ENCODE measurements around the gene BDP1. TPM values are rescaled to one million over a fixed set of nuclear protein-coding genes. Genes with fewer than 3 reads are reported as not detected.
"Not testable (repeated sequence)": the region's sequence is repeated elsewhere in the genome, so short reads cannot be mapped to it uniquely, and the experiment has no call there.

BDP1 gene
- total RNA-seq, 1 experiment from 2014 or later: 18.4 TPM

- no peak overlapping the region for H2AFZ ChIP-seq (ENCODE audit: low read length)
- H3K9me2 ChIP-seq (replicated peaks; ENCODE audit: low read length): no peaks in the 10 kb centered on the region
- H4K20me1 ChIP-seq (ENCODE audit: low read length): peaks cover 12% of the 10 kb centered on the region
- DNase-seq: peak; percentile 80
- TF ChIP-seq EZH2phosphoT487 (IDR thresholded peaks at IDR 0.05; ENCODE audit: borderline replicate concordance, low read length) (no peak), CTCF (conservative IDR thresholded peaks at IDR 0.05; ENCODE audit: low read depth, low read length) (no peak)
- peaks cover 27% of the 10 kb centered on the region for H3K4me1 ChIP-seq (ENCODE audit: insufficient read depth, low read length)
- no peaks in the 10 kb centered on the region for H3K27me3 ChIP-seq (ENCODE audit: low read length)
- no peaks in the 10 kb centered on the region for H3K9me3 ChIP-seq (ENCODE audit: low read length)
- BruUV-seq (replicated peaks): no TSS peak
- H3K36me3 ChIP-seq (ENCODE audit: low read depth, low read length): peaks cover 16% of the 10 kb centered on the region
- no peaks in the 10 kb centered on the region for H3F3A ChIP-seq (ENCODE audit: low read length, unreplicated experiment)
- H3K9ac ChIP-seq (ENCODE audit: low read length): no peak overlapping the region
- peak; percentile 78 for ATAC-seq
- peak overlapping the region; percentile 65 for H3K4me2 ChIP-seq (ENCODE audit: low read length)
- peak overlapping the region; percentile 22; the same call in 1 of the 2 replicates for H3K4me3 ChIP-seq (ENCODE audit: low read length)
- ChIA-PET CTCF (interaction anchor here (0.6 kb wide), 1 partner anchor 75 kb away, joined by 4 read pairs; no protein-coding TSS in a partner anchor), POLR2A (ENCODE audit: unreplicated experiment) (interaction anchor here (0.6 kb wide), 1 partner anchor 118 kb away, joined by 3 read pairs; no protein-coding TSS in a partner anchor)
- peaks cover 12% of the 10 kb centered on the region; the same call in 1 of the 2 replicates for H3K79me2 ChIP-seq (ENCODE audit: low read length)
- intact Hi-C loops (cut with micrococcal nuclease): no loop called here
- peak overlapping the region; percentile 58 for H3K27ac ChIP-seq (ENCODE audit: low read length)
Measured at GRCh38 chr5:71483355-71483754, 27.9 kb downstream of the BDP1 start.

- H3K36me3 ChIP-seq (ENCODE audit: low read depth, low read length): peaks cover 29% of the 10 kb centered on the region; the same call in 1 of the 2 replicates
- H3F3A ChIP-seq (ENCODE audit: low read length, unreplicated experiment): no peaks in the 10 kb centered on the region
- H3K4me3 ChIP-seq (ENCODE audit: low read length): no peak overlapping the region
- ATAC-seq (no peak), DNase-seq (no peak)
- TF ChIP-seq CTCF (conservative IDR thresholded peaks at IDR 0.05; ENCODE audit: low read depth, low read length) (no peak), EZH2phosphoT487 (IDR thresholded peaks at IDR 0.05; ENCODE audit: borderline replicate concordance, low read length) (no peak), EZH2 (IDR thresholded peaks at IDR 0.05; ENCODE audit: low read length, unreplicated experiment) (no peak)
- CTCF ChIA-PET: no interaction called here
- intact Hi-C loops (cut with micrococcal nuclease): no loop called here
- no peak overlapping the region for H3K9ac ChIP-seq (ENCODE audit: low read length)
- H3K9me2 ChIP-seq (replicated peaks; ENCODE audit: low read length): no peaks in the 10 kb centered on the region
- no peaks in the 10 kb centered on the region for H3K79me2 ChIP-seq (ENCODE audit: low read length)
- H3K27ac ChIP-seq (ENCODE audit: low read length): no peak overlapping the region
- H3K4me2 ChIP-seq (ENCODE audit: low read length): no peak overlapping the region
- H4K20me1 ChIP-seq (ENCODE audit: low read length): no peaks in the 10 kb centered on the region
- H3K9me3 ChIP-seq (ENCODE audit: low read length): no peaks in the 10 kb centered on the region
- no TSS peak for BruUV-seq (replicated peaks)
- no peak overlapping the region for H2AFZ ChIP-seq (ENCODE audit: low read length)
- H3K27me3 ChIP-seq (ENCODE audit: low read length): no peaks in the 10 kb centered on the region
- POLR2A ChIA-PET (ENCODE audit: unreplicated experiment): no interaction called here
- H3K4me1 ChIP-seq (ENCODE audit: insufficient read depth, low read length): no peaks in the 10 kb centered on the region
Measured at GRCh38 chr5:71492817-71493615, 37.6 kb downstream of the BDP1 start.

GRCh38 chr5:71494202-71494601, 38.8 kb downstream of the BDP1 start:
- H3F3A ChIP-seq (ENCODE audit: low read length, unreplicated experiment); H2AFZ ChIP-seq (ENCODE audit: low read length); H3K9me3 ChIP-seq (ENCODE audit: low read length); ATAC-seq; H3K27me3 ChIP-seq (ENCODE audit: low read length); H3K79me2 ChIP-seq (ENCODE audit: low read length); H3K27ac ChIP-seq (ENCODE audit: low read length); intact Hi-C loops (cut with micrococcal nuclease); H3K9me2 ChIP-seq (replicated peaks; ENCODE audit: low read length); CTCF ChIA-PET; H3K4me2 ChIP-seq (ENCODE audit: low read length); BruUV-seq (replicated peaks); POLR2A ChIA-PET (ENCODE audit: unreplicated experiment); H3K9ac ChIP-seq (ENCODE audit: low read length); DNase-seq; H3K4me3 ChIP-seq (ENCODE audit: low read length); H4K20me1 ChIP-seq (ENCODE audit: low read length); H3K4me1 ChIP-seq (ENCODE audit: insufficient read depth, low read length): not testable (repeated sequence)
- H3K36me3 ChIP-seq (ENCODE audit: low read depth, low read length): peaks cover 25% of the 10 kb centered on the region; the same call in 1 of the 2 replicates

- H3K4me2 ChIP-seq (ENCODE audit: low read length); H2AFZ ChIP-seq (ENCODE audit: low read length); H3K9ac ChIP-seq (ENCODE audit: low read length); H3K4me1 ChIP-seq (ENCODE audit: insufficient read depth, low read length); H3K27me3 ChIP-seq (ENCODE audit: low read length); intact Hi-C loops (cut with micrococcal nuclease); DNase-seq; H3K27ac ChIP-seq (ENCODE audit: low read length); H3K9me2 ChIP-seq (replicated peaks; ENCODE audit: low read length); H3K9me3 ChIP-seq (ENCODE audit: low read length); BruUV-seq (replicated peaks); CTCF ChIA-PET; H4K20me1 ChIP-seq (ENCODE audit: low read length); H3F3A ChIP-seq (ENCODE audit: low read length, unreplicated experiment); H3K4me3 ChIP-seq (ENCODE audit: low read length); POLR2A ChIA-PET (ENCODE audit: unreplicated experiment); H3K79me2 ChIP-seq (ENCODE audit: low read length); ATAC-seq; H3K36me3 ChIP-seq (ENCODE audit: low read depth, low read length): not testable (repeated sequence)
Measured at GRCh38 chr5:71498756-71499155, 43.3 kb downstream of the BDP1 start.
